ENCODE results near the gene TMEM98.

GRCh38 chr17:32958418-32958817, 30.5 kb downstream of the TMEM98 start:
- TF ChIP-seq EP300 (IDR thresholded peaks at IDR 0.05; ENCODE audit: borderline replicate concordance): no peak
- TF ChIP-seq, protein P1, sequence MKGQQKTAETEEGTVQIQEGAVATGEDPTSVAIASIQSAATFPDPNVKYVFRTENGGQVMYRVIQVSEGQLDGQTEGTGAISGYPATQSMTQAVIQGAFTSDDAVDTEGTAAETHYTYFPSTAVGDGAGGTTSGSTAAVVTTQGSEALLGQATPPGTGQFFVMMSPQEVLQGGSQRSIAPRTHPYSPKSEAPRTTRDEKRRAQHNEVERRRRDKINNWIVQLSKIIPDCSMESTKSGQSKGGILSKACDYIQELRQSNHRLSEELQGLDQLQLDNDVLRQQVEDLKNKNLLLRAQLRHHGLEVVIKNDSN (IDR thresholded peaks at IDR 0.05): no peak
- TF ChIP-seq, protein P2, sequence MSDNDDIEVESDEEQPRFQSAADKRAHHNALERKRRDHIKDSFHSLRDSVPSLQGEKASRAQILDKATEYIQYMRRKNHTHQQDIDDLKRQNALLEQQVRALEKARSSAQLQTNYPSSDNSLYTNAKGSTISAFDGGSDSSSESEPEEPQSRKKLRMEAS (IDR thresholded peaks at IDR 0.05): no peak
- TF ChIP-seq REST (IDR thresholded peaks at IDR 0.05; ENCODE audit: low read depth): no peak
- TF ChIP-seq YY1 (IDR thresholded peaks at IDR 0.05; ENCODE audit: low read depth): no peak
- TF ChIP-seq CREB1 (IDR thresholded peaks at IDR 0.05; ENCODE audit: low read depth): no peak
